B cell (primary cell): ENCODE results near the gene CCKAR. TPM values are rescaled to one million over a fixed set of nuclear protein-coding genes. Genes with fewer than 3 reads are reported as not detected.

Experiments
- ATAC-seq: fragments of 200-7000 bp; cut with Tn5 transposase; one replicate; pipeline ENCODE4 v1.10.0; 2021; ENCODE audit warnings: low read depth, mild to moderate bottlenecking, moderate number of reproducible peaks, moderate library complexity
- CTCF ChIA-PET: fragments of 350-600 bp; sonication (Branson Sonifier 250); formaldehyde crosslinking; loops from one replicate; lab custom pipeline; 2021; ENCODE audit warnings: antibody characterized with exemption, inconsistent platforms; lab: Charles Lee
- POLR2A ChIA-PET: fragments of 350-600 bp; sonication (Branson Sonifier 250); formaldehyde crosslinking; loops from one replicate; lab custom pipeline; 2021; ENCODE audit warnings: antibody characterized with exemption; lab: Charles Lee
- DNase-seq: peaks from one replicate; pipeline ENCODE4 v3.0.0; 2013
- H2AFZ ChIP-seq: 2 replicates; pipeline ENCODE4 v1.6.1; 2012; ENCODE audit warnings: mild to moderate bottlenecking, low read depth, low read length; ENCODE audit not compliant: insufficient read depth, poor library complexity, severe bottlenecking
- H3K27ac ChIP-seq, 2 donors: 1 replicate in 1 of 2; 2 replicates in 1 of 2; pipeline ENCODE4 v1.5.1; 2012 to 2013; ENCODE audit warnings: low read length in 2 of 2, mild to moderate bottlenecking in 2 of 2, moderate library complexity in 1 of 2
- H3K27me3 ChIP-seq, 4 experiments: fragments of 200-600 bp in 1 of 4; sonication (generic) in 1 of 4; replicated peaks in 1 of 4; 1 replicate in 2 of 4; 2 replicates in 2 of 4; pipeline versions ENCODE4 v1.6.1 to v1.7.0; 2013 to 2016; ENCODE audit warnings: low read length in 3 of 4, mild to moderate bottlenecking in 2 of 4, mixed read lengths in 1 of 4, moderate library complexity in 1 of 4; ENCODE audit not compliant: insufficient read depth in 4 of 4, control insufficient read depth in 3 of 4; ENCODE audit errors: control extremely low read depth in 1 of 4
- H3K36me3 ChIP-seq, 2 experiments: replicated peaks in 1 of 2; 1 replicate in 1 of 2; 2 replicates in 1 of 2; pipeline versions ENCODE4 v1.6.1 to v1.7.1; 2013; ENCODE audit warnings: low read length in 1 of 2; ENCODE audit not compliant: insufficient read depth in 2 of 2, control insufficient read depth in 1 of 2; ENCODE audit errors: control extremely low read depth in 1 of 2, extremely low read depth in 1 of 2
- H3K4me1 ChIP-seq, 2 donors: fragments of 200-600 bp in 1 of 2; sonication (generic) in 1 of 2; 1 replicate in 1 of 2; 2 replicates in 1 of 2; pipeline versions ENCODE4 v1.5.1 to v1.6.1; 2013 to 2017; ENCODE audit warnings: low read length in 2 of 2; ENCODE audit not compliant: control insufficient read depth in 2 of 2, insufficient read depth in 2 of 2
- H3K4me2 ChIP-seq: replicated peaks from 2 replicates; pipeline ENCODE3; 2012; ENCODE audit warnings: mild to moderate bottlenecking, low read depth, low read length; ENCODE audit not compliant: poor library complexity, severe bottlenecking
- H3K4me3 ChIP-seq, 5 experiments: fragments of 200-600 bp in 1 of 5; sonication (generic) in 1 of 5; 1 replicate in 3 of 5; 2 replicates in 2 of 5; pipeline versions ENCODE4 v1.5.1 to v1.7.0; 2011 to 2016; ENCODE audit warnings: low read length in 4 of 5, mild to moderate bottlenecking in 4 of 5, low read depth in 2 of 5, control low read depth in 1 of 5, moderate library complexity in 1 of 5; ENCODE audit not compliant: insufficient read depth in 1 of 5; ENCODE audit errors: control extremely low read depth in 1 of 5, extremely low read depth in 1 of 5
- H3K79me2 ChIP-seq: fragments of 200-600 bp; sonication (generic); one replicate; pipeline ENCODE4 v1.6.0; 2016; ENCODE audit warnings: low read length; ENCODE audit not compliant: control insufficient read depth, insufficient read depth
- H3K9ac ChIP-seq: fragments of 200-600 bp; sonication (generic); 2 replicates; pipeline ENCODE4 v1.6.1; 2017; ENCODE audit warnings: mild to moderate bottlenecking, low read length, moderate library complexity
- H3K9me3 ChIP-seq, 3 donors: one replicate each; pipeline versions ENCODE4 v1.6.1 to v1.7.1; 2013; ENCODE audit warnings: low read length in 2 of 3; ENCODE audit not compliant: control insufficient read depth in 2 of 3, insufficient read depth in 1 of 3; ENCODE audit errors: control extremely low read depth in 1 of 3
- H4K20me1 ChIP-seq: 2 replicates; pipeline ENCODE4 v1.6.0; 2012; ENCODE audit warnings: mild to moderate bottlenecking, low read length; ENCODE audit not compliant: insufficient read depth, control insufficient read depth, poor library complexity, severe bottlenecking
- H3K27ac Mint-ChIP-seq: one replicate; pipeline ENCODE4 v1.8.0; 2021; ENCODE audit warnings: mixed read lengths
- H3K27me3 Mint-ChIP-seq: one replicate; pipeline ENCODE4 v1.8.0; 2021; ENCODE audit warnings: mixed read lengths
- H3K4me1 Mint-ChIP-seq: one replicate; pipeline ENCODE4 v1.8.0; 2021; ENCODE audit warnings: mixed read lengths
- H3K4me3 Mint-ChIP-seq: one replicate; pipeline ENCODE4 v1.8.0; 2021; ENCODE audit warnings: mixed read lengths
- H3K9me3 Mint-ChIP-seq: one replicate; pipeline ENCODE4 v1.8.0; 2022; ENCODE audit warnings: mixed read lengths; ENCODE audit not compliant: insufficient read depth
- CTCF ChIP-seq: fragments of 200-600 bp; IDR thresholded peaks from one replicate; pipeline ENCODE4 v1.8.0; 2022; ENCODE audit warnings: antibody characterized with exemption, mild to moderate bottlenecking
- EZH2 ChIP-seq: IDR thresholded peaks from 2 replicates; pipeline ENCODE4 v1.6.1; 2012; ENCODE audit warnings: borderline replicate concordance, low read depth, mild to moderate bottlenecking, moderate library complexity, low read length; ENCODE audit not compliant: insufficient read depth, poor library complexity, severe bottlenecking
- WGBS: methylation state at CpG from one replicate; pipeline ENCODE4 v1.1.5; 2013; ENCODE audit warnings: missing lambda C conversion rate; ENCODE audit not compliant: insufficient coverage; 5-methylcytosine and 5-hydroxymethylcytosine counted together
- intact Hi-C: fragments of 100-400 bp; cut with micrococcal nuclease; formaldehyde crosslinking; loops from one replicate; pipeline ENCODE4 v1.10.0; 2022
- polyA plus RNA-seq: library from polyadenylated mRNA; depleted of rRNA; stranded (reverse); fragments of >200 nt; gene quantifications from 2 replicates; pipeline ENCODE4 v1.2.3, GENCODE V29; 2012
- total RNA-seq, 2 donors: library from RNA; stranded (reverse); fragments of 120-200 nt in 1 of 2; gene quantifications; 1 replicate in 1 of 2; 2 replicates in 1 of 2; pipeline versions ENCODE4 v1.2.3 to v1.2.4, GENCODE V29; 2013 to 2022

The CCKAR gene
- total and polyA plus RNA-seq, 2 donors (not counting 1 experiment from before 2014, with no cell fraction given) = not detected

GRCh38 chr4:26493461-26493860, 3.2 kb upstream of the CCKAR start:
- Histone ChIP-seq H3K4me2 (no peak overlapping the region), H3K27ac (no peak overlapping the region), H3K27me3 (peaks cover 0 to 5% (median 2%) of the 10 kb centered on the region in 4 experiments), H3K79me2 (no peaks in the 10 kb centered on the region), H4K20me1 (no peaks in the 10 kb centered on the region), H3K9me3 (no peaks in the 10 kb centered on the region), H3K4me3 (no peak overlapping the region), H3K36me3 (no peaks in the 10 kb centered on the region), H3K4me1 (no peaks in the 10 kb centered on the region), H2AFZ (no peak overlapping the region), H3K9ac (no peak overlapping the region)
- H3K4me1 Mint-ChIP-seq = no peaks in the 10 kb centered on the region
- intact Hi-C loops = no loop called here
- ATAC-seq (no peak), DNase-seq (no peak)
- TF ChIP-seq EZH2 (no peak), CTCF (no peak)
- H3K4me3 Mint-ChIP-seq = no peak overlapping the region
- CTCF ChIA-PET = no interaction called here
- no peaks in the 10 kb centered on the region for H3K9me3 Mint-ChIP-seq
- peaks cover 39% of the 10 kb centered on the region for H3K27me3 Mint-ChIP-seq
- no peak overlapping the region for H3K27ac Mint-ChIP-seq
- POLR2A ChIA-PET = no interaction called here
- WGBS = 50% methylated on average over 1 of the region's 4 CpGs

GRCh38 chr4:26491449-26492170, 1.3 kb upstream of the CCKAR start:
- peak overlapping the region; percentile 37 for H3K27ac Mint-ChIP-seq
- POLR2A ChIA-PET = no interaction called here
- H3K27ac ChIP-seq = no peak overlapping the region

More at GRCh38 chr4:26491449-26492170, 1.3 kb upstream of the CCKAR start:
- WGBS = 83% methylated on average over 7 of the region's 7 CpGs
- Mint-ChIP-seq H3K27me3 (peaks cover 41% of the 10 kb centered on the region), H3K4me1 (no peaks in the 10 kb centered on the region), H3K9me3 (no peaks in the 10 kb centered on the region), H3K4me3 (no peak overlapping the region)
- Histone ChIP-seq H3K9me3 (no peaks in the 10 kb centered on the region), H4K20me1 (no peaks in the 10 kb centered on the region), H3K4me2 (no peak overlapping the region), H3K4me1 (no peaks in the 10 kb centered on the region), H2AFZ (no peak overlapping the region), H3K79me2 (no peaks in the 10 kb centered on the region), H3K36me3 (no peaks in the 10 kb centered on the region), H3K4me3 (no peak overlapping the region), H3K9ac (no peak overlapping the region), H3K27me3 (peaks cover 0 to 4% (median 1%) of the 10 kb centered on the region in 4 experiments)
- intact Hi-C loops = no loop called here
- CTCF ChIA-PET = interaction anchor here (1.1 kb wide), 1 partner anchor 33 kb away, joined by 5 read pairs; no protein-coding TSS in a partner anchor
- DNase-seq (no peak), ATAC-seq (no peak)
- TF ChIP-seq EZH2 = no peak
- no peak for TF ChIP-seq CTCF
